ENCODE measurements around the gene REV3L. TPM values are rescaled to one million over a fixed set of nuclear protein-coding genes. Genes with fewer than 3 reads are reported as not detected.

Gene REV3L
- polyA plus RNA-seq, 1 of the 3 experiments (the other 2 are of a cell fraction), result 7.3 TPM

GRCh38 chr6:111356551-111356950 lies 126.5 kb downstream of the REV3L start:
- Histone ChIP-seq H3K27me3 (ENCODE audit: insufficient read depth) (no peaks in the 10 kb centered on the region), H3K4me1 (ENCODE audit: control insufficient read depth in 1 of 2, insufficient read depth in 2 of 2, low read depth in 1 of 2, low read length in 1 of 2) (no peaks in the 10 kb centered on the region; a peak in 1 of 4 replicates), H4K20me1 (ENCODE audit: insufficient read depth) (no peaks in the 10 kb centered on the region), H3K27ac (ENCODE audit: low read depth in 2 of 2, low read length in 1 of 2) (no peak overlapping the region), H3K4me2 (no peak overlapping the region), H3K4me3 (ENCODE audit: low read depth in 2 of 2, low read length in 1 of 2) (no peak overlapping the region), H3K79me2 (ENCODE audit: insufficient read depth) (no peaks in the 10 kb centered on the region), H3K9me2 (no peaks in the 10 kb centered on the region), H3K9ac (no peak overlapping the region), H3K9me3 (no peaks in the 10 kb centered on the region), H3F3A (replicated peaks; ENCODE audit: insufficient read depth) (peaks cover 13% of the 10 kb centered on the region), H3K36me3 (replicated peaks in 1 of 2; ENCODE audit: control insufficient read depth in 1 of 2, insufficient read depth in 2 of 2, low read length in 1 of 2) (peaks cover 51 to 70% of the 10 kb centered on the region in 2 experiments), H2AFZ (ENCODE audit: low read depth) (no peak overlapping the region)
- TF ChIP-seq RXRA (IDR thresholded peaks at IDR 0.05; ENCODE audit: borderline replicate concordance, low read depth), result no peak
- TF ChIP-seq TCF12 (IDR thresholded peaks at IDR 0.05), result no peak
- no peak for TF ChIP-seq ZBTB33 (IDR thresholded peaks at IDR 0.05; ENCODE audit: borderline replicate concordance, low read depth)
- TF ChIP-seq EP300 (IDR thresholded peaks at IDR 0.05; ENCODE audit: borderline replicate concordance in 1 of 2, low read depth in 1 of 2, low read length in 1 of 2), result no peak
- no peak for TF ChIP-seq SIN3A (IDR thresholded peaks at IDR 0.05; ENCODE audit: borderline replicate concordance, low read depth, low read length)
- no peak for TF ChIP-seq EZH2phosphoT487 (IDR thresholded peaks at IDR 0.05; ENCODE audit: borderline replicate concordance, low read depth)
- TF ChIP-seq FOXM1 (IDR thresholded peaks at IDR 0.05; ENCODE audit: low read depth), result no peak
- no peak for TF ChIP-seq MXI1 (IDR thresholded peaks at IDR 0.05; ENCODE audit: low read depth, low read length)
- no peak for TF ChIP-seq NFIC (IDR thresholded peaks at IDR 0.05; ENCODE audit: borderline replicate concordance)
- TF ChIP-seq GATA2 (CRISPR knock-in tag; IDR thresholded peaks at IDR 0.05), result no peak
- TF ChIP-seq JUND (IDR thresholded peaks at IDR 0.05), result no peak
- no peak for TF ChIP-seq REST (IDR thresholded peaks at IDR 0.05; ENCODE audit: low read depth, low read length)
- TF ChIP-seq RFX5 (IDR thresholded peaks at IDR 0.05; ENCODE audit: low read length), result no peak
- CTCF ChIA-PET, result interaction anchor here (0.7 to 1.7 kb wide), 3 partner anchors 8 to 687 kb away, joined by 3 to 4 read pairs (median 3); no protein-coding TSS in a partner anchor
- POLR2A ChIA-PET, result no interaction called here
- WGBS (ENCODE audit: low lambda C conversion rate), result 95% methylated on average over 1 of the region's 1 CpG
- no peak for DNase-seq
